Renal pelvis (tissue), 4 donors: ENCODE data around the gene MAP3K14. TPM values are rescaled to one million over a fixed set of nuclear protein-coding genes. Genes with fewer than 3 reads are reported as not detected.
"Not testable (repeated sequence)": the region's sequence is repeated elsewhere in the genome, so short reads cannot be mapped to it uniquely, and the experiment has no call there.

Experiments
- DNase-seq: peaks from one replicate; pipeline ENCODE4 v3.0.0-alpha.2; 2013
- polyA plus RNA-seq, 3 donors: library from polyadenylated mRNA; unstranded; fragments of 120-200 nt; gene quantifications; one replicate each; pipeline ENCODE4 v1.2.1, GENCODE V29; 2013; ENCODE audit not compliant: insufficient read length in 3 of 3

Gene MAP3K14
- polyA plus RNA-seq, 3 donors, result 5.7 to 7.3 (median 7.3) TPM

GRCh38 chr17:45302649-45303173, 14.1 kb downstream of the MAP3K14 start:
- no peak for DNase-seq

GRCh38 chr17:45302220-45302619, 14.6 kb downstream of the MAP3K14 start:
- not testable (repeated sequence) for DNase-seq

- DNase-seq, result no peak
Observed at GRCh38 chr17:45301674-45302073, 15.1 kb downstream of the MAP3K14 start.

GRCh38 chr17:45300060-45300751, 16.6 kb downstream of the MAP3K14 start:
- no peak for DNase-seq

- no peak for DNase-seq
Observed at GRCh38 chr17:45299361-45299760, 17.5 kb downstream of the MAP3K14 start.

- no peak for DNase-seq
Observed at GRCh38 chr17:45298546-45299285, 18.1 kb downstream of the MAP3K14 start.

GRCh38 chr17:45296833-45297124, 20.0 kb downstream of the MAP3K14 start:
- DNase-seq, result no peak

GRCh38 chr17:45296003-45296832, 20.6 kb downstream of the MAP3K14 start:
- no peak for DNase-seq

- DNase-seq, result no peak
Observed at GRCh38 chr17:45294506-45294905, 22.3 kb downstream of the MAP3K14 start.

- no peak for DNase-seq
Observed at GRCh38 chr17:45293413-45294211, 23.2 kb downstream of the MAP3K14 start.

- no peak for DNase-seq
Observed at GRCh38 chr17:45292696-45293412, 24.0 kb downstream of the MAP3K14 start.

GRCh38 chr17:45291171-45291805, 25.5 kb downstream of the MAP3K14 start:
- DNase-seq, result no peak

GRCh38 chr17:45290269-45290765, 26.5 kb downstream of the MAP3K14 start:
- DNase-seq, result no peak

GRCh38 chr17:45289301-45290268, 27.2 kb downstream of the MAP3K14 start:
- no peak for DNase-seq

GRCh38 chr17:45288825-45289224, 28.0 kb downstream of the MAP3K14 start:
- DNase-seq, result no peak

- DNase-seq, result no peak
Observed at GRCh38 chr17:45287526-45288500, 29.0 kb downstream of the MAP3K14 start.

GRCh38 chr17:45286286-45286685, 30.5 kb downstream of the MAP3K14 start:
- no peak for DNase-seq
